Peyer's patch (tissue), 4 donors: Measurements from ENCODE around the gene TRMT61A.

Source experiments
- POLR2A ChIP-seq, 2 donors: fragments of 450-650 bp; IDR thresholded peaks; one replicate each; pipeline ENCODE4 v1.5.1; 2017; ENCODE audit warnings: antibody characterized with exemption in 2 of 2, mild to moderate bottlenecking in 2 of 2, moderate library complexity in 2 of 2
- TF ChIP-seq, protein P1 (sequence below), 6 experiments: fragments of 450-650 bp in 4 of 6; fragments of 200-600 bp in 2 of 6; sonication (generic) in 1 of 6; IDR thresholded peaks; one replicate each; pipeline ENCODE4 v1.5.1; 2017 to 2019; ENCODE audit warnings: antibody characterized with exemption in 6 of 6, mild to moderate bottlenecking in 3 of 6, moderate library complexity in 1 of 6

DNA sequence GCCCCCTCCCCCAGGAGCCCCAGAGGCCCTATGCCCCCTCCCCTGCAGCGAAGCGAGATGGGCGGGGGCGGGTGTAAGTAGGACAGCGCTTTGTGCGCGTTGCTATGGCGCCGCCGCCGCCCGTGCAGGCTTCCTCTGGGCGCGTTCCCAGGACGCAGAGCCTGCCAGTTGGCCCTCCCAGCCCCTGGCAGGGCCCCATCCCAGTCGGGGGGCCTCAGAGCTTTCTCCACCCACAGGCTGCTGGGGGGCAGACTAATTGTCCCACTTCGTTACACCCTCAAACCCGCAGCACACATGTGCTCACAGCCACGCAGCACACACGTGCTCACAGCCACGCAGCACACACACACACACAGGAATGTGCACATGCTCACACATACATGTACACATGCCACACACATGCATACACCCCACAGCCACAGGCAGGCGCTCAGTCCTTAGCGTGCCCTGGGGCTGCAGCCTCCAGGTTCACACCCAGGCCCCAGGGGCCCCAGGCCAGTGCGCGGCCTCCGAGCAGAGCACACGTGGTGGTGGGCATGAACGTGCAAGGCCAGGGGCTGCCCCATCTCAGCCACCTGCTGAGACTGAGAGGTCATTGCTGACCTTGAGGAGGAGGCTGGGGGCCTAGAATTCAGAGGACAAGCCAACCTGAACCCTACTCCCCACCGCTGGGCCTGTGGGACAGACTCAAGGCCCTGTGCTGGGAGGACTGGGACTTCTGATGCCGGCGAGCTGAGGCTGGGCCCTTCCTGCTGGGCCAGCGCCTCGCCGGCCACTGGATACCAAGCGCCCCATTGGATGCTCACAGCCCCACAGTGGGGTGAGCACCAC, 15.6 kb downstream of the TRMT61A start:
- TF ChIP-seq, protein P1, sequence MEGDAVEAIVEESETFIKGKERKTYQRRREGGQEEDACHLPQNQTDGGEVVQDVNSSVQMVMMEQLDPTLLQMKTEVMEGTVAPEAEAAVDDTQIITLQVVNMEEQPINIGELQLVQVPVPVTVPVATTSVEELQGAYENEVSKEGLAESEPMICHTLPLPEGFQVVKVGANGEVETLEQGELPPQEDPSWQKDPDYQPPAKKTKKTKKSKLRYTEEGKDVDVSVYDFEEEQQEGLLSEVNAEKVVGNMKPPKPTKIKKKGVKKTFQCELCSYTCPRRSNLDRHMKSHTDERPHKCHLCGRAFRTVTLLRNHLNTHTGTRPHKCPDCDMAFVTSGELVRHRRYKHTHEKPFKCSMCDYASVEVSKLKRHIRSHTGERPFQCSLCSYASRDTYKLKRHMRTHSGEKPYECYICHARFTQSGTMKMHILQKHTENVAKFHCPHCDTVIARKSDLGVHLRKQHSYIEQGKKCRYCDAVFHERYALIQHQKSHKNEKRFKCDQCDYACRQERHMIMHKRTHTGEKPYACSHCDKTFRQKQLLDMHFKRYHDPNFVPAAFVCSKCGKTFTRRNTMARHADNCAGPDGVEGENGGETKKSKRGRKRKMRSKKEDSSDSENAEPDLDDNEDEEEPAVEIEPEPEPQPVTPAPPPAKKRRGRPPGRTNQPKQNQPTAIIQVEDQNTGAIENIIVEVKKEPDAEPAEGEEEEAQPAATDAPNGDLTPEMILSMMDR (IDR thresholded peaks at IDR 0.05) = no peak
- no peak for TF ChIP-seq POLR2A (IDR thresholded peaks at IDR 0.05)
